ENCODE data around the gene LUM.
"Not testable (repeated sequence)": the region's sequence is repeated elsewhere in the genome, so short reads cannot be mapped to it uniquely, and the experiment has no call there.

The LUM gene

GRCh38 chr12:91109581-91110310, 1.5 kb downstream of the LUM start:
- DNase-seq (ENCODE audit: low spot score) = no peak

- DNase-seq (ENCODE audit: low spot score) = peak; percentile 13
Observed at GRCh38 chr12:91109148-91109564, 2.1 kb downstream of the LUM start.

GRCh38 chr12:91108196-91108755, 3.0 kb downstream of the LUM start:
- DNase-seq (ENCODE audit: low spot score) = no peak

GRCh38 chr12:91106283-91106682, 5.0 kb downstream of the LUM start:
- DNase-seq (ENCODE audit: low spot score) = no peak

- no peak for DNase-seq (ENCODE audit: low spot score)
Observed at GRCh38 chr12:91105807-91106206, 5.5 kb downstream of the LUM start.

- DNase-seq (ENCODE audit: low spot score) = no peak
Observed at GRCh38 chr12:91104812-91105466, 6.4 kb downstream of the LUM start.

- no peak for DNase-seq (ENCODE audit: low spot score)
Observed at GRCh38 chr12:91103624-91104023, 7.7 kb downstream of the LUM start.

- DNase-seq (ENCODE audit: low spot score) = no peak
Observed at GRCh38 chr12:91103101-91103500, 8.2 kb downstream of the LUM start.

GRCh38 chr12:91100906-91101305, 10.4 kb downstream of the LUM start:
- no peak for DNase-seq (ENCODE audit: low spot score)

GRCh38 chr12:91099836-91100235, 11.5 kb downstream of the LUM start:
- DNase-seq (ENCODE audit: low spot score) = no peak

- DNase-seq (ENCODE audit: low spot score) = no peak
Observed at GRCh38 chr12:91099341-91099740, 12.0 kb downstream of the LUM start.

- DNase-seq (ENCODE audit: low spot score) = no peak
Observed at GRCh38 chr12:91098941-91099340, 12.4 kb downstream of the LUM start.

GRCh38 chr12:91098461-91098860, 12.8 kb downstream of the LUM start:
- no peak for DNase-seq (ENCODE audit: low spot score)

- no peak for DNase-seq (ENCODE audit: low spot score)
Observed at GRCh38 chr12:91094957-91095356, 16.3 kb downstream of the LUM start.

GRCh38 chr12:91094032-91094662, 17.1 kb downstream of the LUM start:
- DNase-seq (ENCODE audit: low spot score) = no peak

GRCh38 chr12:91093341-91093740, 18.0 kb downstream of the LUM start:
- no peak for DNase-seq (ENCODE audit: low spot score)

- no peak for DNase-seq (ENCODE audit: low spot score)
Observed at GRCh38 chr12:91091916-91092715, 19.2 kb downstream of the LUM start.

- DNase-seq (ENCODE audit: low spot score) = not testable (repeated sequence)
Observed at GRCh38 chr12:91089953-91090352, 21.3 kb downstream of the LUM start.

- no peak for DNase-seq (ENCODE audit: low spot score)
Observed at GRCh38 chr12:91080041-91080440, 31.3 kb downstream of the LUM start.

- DNase-seq (ENCODE audit: low spot score) = no peak
Observed at GRCh38 chr12:91078501-91078900, 32.8 kb downstream of the LUM start.

GRCh38 chr12:91077228-91077954, 33.9 kb downstream of the LUM start:
- no peak for DNase-seq (ENCODE audit: low spot score)
